GM19043 (cell line): Measurements from ENCODE around the gene WNT5B.
A peak's percentile ranks its signal among the peaks of the same experiment; 100 is the strongest.
"Not testable (repeated sequence)": the region's sequence is repeated elsewhere in the genome, so short reads cannot be mapped to it uniquely, and the experiment has no call there.

Source experiments
- ATAC-seq: cut with Tn5 transposase; IDR thresholded peaks from one replicate; pipeline ENCODE4 v1.9.1; 2021; ENCODE audit warnings: low read depth; ENCODE audit not compliant: unreplicated experiment

WNT5B gene

DNA sequence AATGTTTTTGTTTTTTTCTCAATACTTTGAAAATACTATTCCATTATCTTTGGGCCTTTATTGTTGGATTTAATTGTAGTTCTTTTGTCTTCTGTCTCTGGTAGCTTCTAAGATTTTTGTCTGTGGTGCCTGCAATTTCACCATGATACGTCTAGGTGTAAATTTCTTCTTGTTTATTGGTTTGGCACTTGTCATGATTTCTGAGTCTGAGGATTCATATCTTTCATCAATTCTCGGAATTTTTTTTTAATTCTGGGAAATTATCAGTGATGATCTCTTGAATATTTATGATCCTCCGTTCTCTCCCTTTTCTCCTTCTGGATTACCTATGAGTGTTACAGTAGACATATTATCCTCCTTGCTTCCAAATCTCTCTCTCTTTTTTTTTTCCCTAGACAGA lies 47.0 kb downstream of the WNT5B start:
- ATAC-seq = no peak

DNA sequence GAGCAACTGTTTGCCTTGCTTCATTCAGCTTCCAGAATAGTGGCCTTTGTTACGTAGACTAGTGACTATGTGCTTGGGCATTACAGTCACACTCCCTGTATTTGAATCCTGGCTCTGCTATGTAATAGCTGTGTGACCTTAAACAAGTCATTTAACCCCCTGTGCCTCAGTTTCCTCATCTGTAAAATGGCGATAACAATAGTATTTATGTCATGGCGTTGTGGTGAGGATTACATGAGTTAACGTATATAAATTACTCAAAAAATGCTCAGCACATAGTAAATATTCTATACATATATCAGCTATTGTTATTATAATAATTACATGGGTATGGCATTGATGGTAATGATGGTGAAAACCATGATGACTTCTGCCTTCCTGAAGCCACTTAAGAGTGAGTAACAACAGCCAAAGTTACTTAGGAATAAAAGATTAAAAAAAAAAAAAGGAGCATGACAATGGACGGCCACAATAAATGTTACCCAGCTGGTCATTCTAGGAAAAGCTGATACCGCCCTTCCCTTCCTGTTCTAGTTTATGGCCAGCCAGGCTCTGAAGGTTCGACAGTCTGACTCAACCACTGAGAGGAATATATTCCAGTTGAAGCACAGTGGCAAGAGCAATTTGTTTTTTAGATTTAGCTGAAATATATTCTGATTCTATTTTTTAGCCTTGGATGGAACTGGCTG lies 51.9 kb downstream of the WNT5B start:
- ATAC-seq = no peak

- no peak for ATAC-seq
Measured at GRCh38 chr12:1681493-1681807, 52.4 kb downstream of the WNT5B start.

GRCh38 chr12:1688086-1688710 lies 59.2 kb downstream of the WNT5B start:
- no peak for ATAC-seq

- ATAC-seq = peak; percentile 90
Measured at GRCh38 chr12:1690578-1691122, 61.6 kb downstream of the WNT5B start, which contains the start of gene ADIPOR2. Gene ADIPOR2, plus strand, starts transcription at chr12:1691070. Its CDS starts 63,274 bp downstream, at chr12:1754344.

DNA sequence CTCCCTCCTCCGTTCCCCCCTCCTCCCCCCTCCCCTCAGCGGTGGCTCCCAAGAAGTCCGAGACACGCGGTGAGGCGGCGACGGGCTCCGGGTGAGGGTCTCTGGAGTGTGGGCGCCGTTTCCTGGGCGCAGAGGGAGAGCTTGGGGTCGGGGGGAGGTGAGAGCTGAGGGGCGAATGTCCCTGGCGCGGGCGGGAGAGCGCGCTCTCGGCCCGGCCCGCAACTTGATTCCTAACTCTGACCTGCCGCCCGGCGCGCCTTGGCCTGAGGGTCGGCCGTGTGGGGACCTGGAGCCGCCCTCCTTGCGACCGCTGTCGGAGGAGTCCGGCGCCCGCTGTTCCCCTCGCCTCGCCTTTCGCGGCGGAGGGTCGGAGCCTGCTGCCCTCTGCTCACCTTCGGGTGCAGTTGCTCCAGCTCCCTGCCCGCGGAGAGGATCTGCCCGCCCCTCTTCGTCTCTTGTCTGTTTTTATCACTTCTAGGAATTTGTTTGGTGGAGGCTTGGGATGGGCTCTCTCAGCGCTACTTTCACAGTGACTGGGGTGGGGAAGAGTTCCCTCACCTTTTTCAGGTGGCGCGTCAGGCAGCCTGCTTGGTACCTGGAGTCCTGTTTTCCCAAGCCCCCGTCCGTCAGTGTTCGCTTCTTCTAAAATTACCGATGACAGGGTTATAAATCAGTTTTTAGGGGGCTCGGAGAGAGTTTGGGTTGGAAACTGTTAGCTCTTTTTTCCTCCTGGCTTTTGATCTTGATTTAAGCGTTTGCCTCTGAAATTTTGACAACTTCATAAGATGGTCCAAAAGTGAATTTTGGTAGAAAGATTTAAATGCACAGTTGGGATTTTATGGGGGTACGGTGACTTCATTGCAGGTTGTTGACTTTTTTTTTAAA lies 62.3 kb downstream of the WNT5B start:
- ATAC-seq = peak; percentile 36

GRCh38 chr12:1692226-1692625 lies 63.2 kb downstream of the WNT5B start:
- no peak for ATAC-seq

- ATAC-seq = no peak
Measured at GRCh38 chr12:1692895-1693610, 64.0 kb downstream of the WNT5B start.

DNA sequence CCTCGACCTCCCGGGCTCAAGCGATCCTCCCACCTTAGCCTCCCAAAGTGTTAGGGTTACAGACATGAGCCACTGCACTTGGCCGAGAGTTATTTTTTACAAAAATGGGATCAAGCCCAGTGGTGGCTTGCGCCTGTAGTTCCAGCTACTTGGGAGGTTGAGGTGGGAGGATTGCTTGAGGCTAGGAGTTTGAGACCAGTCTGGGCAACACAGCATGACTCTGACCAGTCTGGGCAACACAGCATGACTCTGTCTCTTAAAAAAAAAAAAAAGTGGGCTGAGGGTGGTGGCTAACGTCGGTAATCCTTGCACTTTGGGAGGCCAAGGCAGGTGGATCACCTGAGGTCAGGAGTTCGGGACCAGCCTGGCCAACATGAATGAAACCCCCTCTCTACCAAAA lies 66.1 kb downstream of the WNT5B start:
- ATAC-seq = not testable (repeated sequence)

- ATAC-seq = no peak
Measured at GRCh38 chr12:1695886-1696670, 67.0 kb downstream of the WNT5B start.

DNA sequence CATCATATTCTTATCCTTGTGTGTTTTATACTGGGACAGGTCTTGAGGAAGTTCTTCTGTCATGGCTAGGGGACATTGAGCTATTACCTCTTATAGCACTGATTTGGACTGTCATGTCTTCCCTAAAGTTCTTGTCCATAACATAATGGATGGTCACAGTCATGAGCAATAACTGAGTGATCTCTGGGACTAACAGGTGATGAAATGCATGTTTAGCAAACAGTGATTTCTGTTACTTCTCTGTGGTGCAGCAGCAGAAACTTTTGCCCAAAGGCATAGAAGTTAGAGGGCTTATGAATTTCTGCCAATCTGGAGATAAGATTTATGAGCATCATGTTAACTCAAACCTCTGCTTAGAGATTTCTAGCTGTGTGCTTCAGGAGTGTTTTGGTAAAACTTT lies 67.8 kb downstream of the WNT5B start:
- no peak for ATAC-seq
